WTC11 (cell line): ENCODE measurements around the gene TMPRSS11B. TPM values are rescaled to one million over a fixed set of nuclear protein-coding genes. Genes with fewer than 3 reads are reported as not detected.

ENCODE experiments used
- ATAC-seq: fragments of 200-7000 bp; cut with Tn5 transposase; 2 replicates; pipeline ENCODE4 v1.10.0; 2021; ENCODE audit warnings: mild to moderate bottlenecking, moderate library complexity
- CTCF ChIA-PET: fragments of 300-600 bp; sonication (Branson Sonifier 250); formaldehyde crosslinking; loops from one replicate; lab custom pipeline; 2021; ENCODE audit warnings: antibody characterized with exemption; lab: Charles Lee
- POLR2A ChIA-PET: fragments of 350-600 bp; sonication (Branson Sonifier 250); formaldehyde crosslinking; loops from one replicate; lab custom pipeline; 2021; ENCODE audit warnings: antibody characterized with exemption; lab: Charles Lee
- DNase-seq: peaks from one replicate; pipeline ENCODE4 v3.0.0; 2021; ENCODE audit warnings: low spot score
- H3K27ac Mint-ChIP-seq: 2 replicates; pipeline ENCODE4 v1.8.0; 2021; ENCODE audit warnings: mixed read lengths
- H3K27me3 Mint-ChIP-seq: 2 replicates; pipeline ENCODE4 v1.8.0; 2021; ENCODE audit warnings: low read depth, mild to moderate bottlenecking, moderate library complexity, mixed read lengths
- H3K36me3 Mint-ChIP-seq: 2 replicates; pipeline ENCODE4 v1.8.0; 2021; ENCODE audit warnings: mixed read lengths
- H3K4me1 Mint-ChIP-seq: 2 replicates; pipeline ENCODE4 v1.8.0; 2022; ENCODE audit warnings: mixed read lengths
- H3K4me3 Mint-ChIP-seq: 2 replicates; pipeline ENCODE4 v1.8.0; 2021; ENCODE audit warnings: mild to moderate bottlenecking, moderate library complexity, mixed read lengths
- H3K9me3 Mint-ChIP-seq: 2 replicates; pipeline ENCODE4 v1.8.0; 2021; ENCODE audit warnings: mixed read lengths
- AFF4 ChIP-seq: sonication (generic); formaldehyde crosslinking; IDR thresholded peaks from 2 replicates; pipeline ENCODE4 v1.8.1; 2023; ENCODE audit warnings: mild to moderate bottlenecking, missing genetic modification reagents, borderline replicate concordance
- ATF3 ChIP-seq: sonication (generic); formaldehyde crosslinking; conservative IDR thresholded peaks from 2 replicates; pipeline ENCODE4 v1.8.1; 2022; ENCODE audit warnings: mild to moderate bottlenecking, missing genetic modification reagents
- ELF4 ChIP-seq: sonication (generic); formaldehyde crosslinking; IDR thresholded peaks from 2 replicates; pipeline ENCODE4 v1.8.1; 2022; ENCODE audit warnings: low read depth, mild to moderate bottlenecking, moderate library complexity, missing genetic modification reagents
- IRF2 ChIP-seq: sonication (generic); formaldehyde crosslinking; IDR thresholded peaks from 2 replicates; pipeline ENCODE4 v1.8.0; 2022; ENCODE audit warnings: low read depth, missing genetic modification reagents, borderline replicate concordance
- NR2C2 ChIP-seq: sonication (generic); formaldehyde crosslinking; IDR thresholded peaks from 2 replicates; pipeline ENCODE4 v1.8.0; 2022; ENCODE audit warnings: mild to moderate bottlenecking, missing genetic modification reagents
- NR3C1 ChIP-seq: sonication (generic); formaldehyde crosslinking; conservative IDR thresholded peaks from 2 replicates; pipeline ENCODE4 v1.8.1; 2023; ENCODE audit warnings: low read depth, mild to moderate bottlenecking, missing genetic modification reagents
- OVOL2 ChIP-seq: fragments of 250-450 bp; sonication (Bioruptor Pico); IDR thresholded peaks from 2 replicates; pipeline ENCODE4 v1.9.0; 2021; ENCODE audit warnings: mild to moderate bottlenecking, borderline replicate concordance
- PRDM15 ChIP-seq: sonication (generic); formaldehyde crosslinking; IDR thresholded peaks from 2 replicates; pipeline ENCODE4 v1.8.0; 2022; ENCODE audit warnings: missing genetic modification reagents
- SMAD3 ChIP-seq: sonication (generic); formaldehyde crosslinking; IDR thresholded peaks from 2 replicates; pipeline ENCODE4 v1.8.0; 2022; ENCODE audit warnings: missing genetic modification reagents, mild to moderate bottlenecking, borderline replicate concordance
- SMAD4 ChIP-seq: sonication (generic); formaldehyde crosslinking; IDR thresholded peaks from 2 replicates; pipeline ENCODE4 v1.8.0; 2022; ENCODE audit warnings: mild to moderate bottlenecking, missing genetic modification reagents
- STAT6 ChIP-seq: sonication (generic); formaldehyde crosslinking; conservative IDR thresholded peaks from 2 replicates; pipeline ENCODE4 v1.8.1; 2023; ENCODE audit warnings: mild to moderate bottlenecking, low read depth, missing genetic modification reagents, moderate library complexity
- USF1 ChIP-seq: sonication (generic); formaldehyde crosslinking; IDR thresholded peaks from 2 replicates; pipeline ENCODE4 v1.8.0; 2022; ENCODE audit warnings: mild to moderate bottlenecking, missing genetic modification reagents
- ZBTB21 ChIP-seq: sonication (generic); formaldehyde crosslinking; IDR thresholded peaks from 2 replicates; pipeline ENCODE4 v1.8.1; 2023; ENCODE audit warnings: mild to moderate bottlenecking, missing genetic modification reagents, borderline replicate concordance
- ZNF138 ChIP-seq: sonication (generic); formaldehyde crosslinking; conservative IDR thresholded peaks from 2 replicates; pipeline ENCODE4 v1.8.1; 2022; ENCODE audit warnings: mild to moderate bottlenecking, moderate library complexity, missing genetic modification reagents
- ZNF219 ChIP-seq: sonication (generic); formaldehyde crosslinking; IDR thresholded peaks from 2 replicates; pipeline ENCODE4 v1.8.0; 2023; ENCODE audit warnings: missing genetic modification reagents, mild to moderate bottlenecking, borderline replicate concordance
- ZNF232 ChIP-seq: sonication (generic); formaldehyde crosslinking; IDR thresholded peaks from 2 replicates; pipeline ENCODE4 v1.8.0; 2022; ENCODE audit warnings: mild to moderate bottlenecking, missing genetic modification reagents
- ZNF396 ChIP-seq: fragments of 250-450 bp; sonication (Bioruptor Pico); IDR thresholded peaks from 2 replicates; pipeline ENCODE4 v1.8.0; 2021; ENCODE audit warnings: mild to moderate bottlenecking, moderate library complexity, borderline replicate concordance
- ZNF416 ChIP-seq: fragments of 250-450 bp; sonication (Bioruptor Pico); IDR thresholded peaks from 2 replicates; pipeline ENCODE4 v1.9.0; 2021; ENCODE audit warnings: mild to moderate bottlenecking, inconsistent platforms
- ZNF671 ChIP-seq: fragments of 250-450 bp; sonication (Bioruptor Pico); IDR thresholded peaks from 2 replicates; pipeline ENCODE4 v1.8.0; 2021; ENCODE audit warnings: mild to moderate bottlenecking
- total RNA-seq: library from RNA; stranded (reverse); gene quantifications from 3 replicates; pipeline ENCODE4 v1.2.3, GENCODE V29; 2021
- TF ChIP-seq, protein P1 (sequence below): fragments of 200-600 bp; IDR thresholded peaks from 2 replicates; pipeline ENCODE4 v1.8.0; 2022; ENCODE audit warnings: antibody characterized with exemption
- TF ChIP-seq, protein P2 (sequence below): sonication (generic); formaldehyde crosslinking; IDR thresholded peaks from 2 replicates; pipeline ENCODE4 v1.8.0; 2022; ENCODE audit warnings: mild to moderate bottlenecking, missing genetic modification reagents
- TF ChIP-seq, protein P3 (sequence below): fragments of 250-450 bp; sonication (Bioruptor Pico); IDR thresholded peaks from 2 replicates; pipeline ENCODE4 v1.8.0; 2021; ENCODE audit warnings: mild to moderate bottlenecking

TMPRSS11B gene
- total RNA-seq, 1 experiment from 2014 or later = not detected

DNA sequence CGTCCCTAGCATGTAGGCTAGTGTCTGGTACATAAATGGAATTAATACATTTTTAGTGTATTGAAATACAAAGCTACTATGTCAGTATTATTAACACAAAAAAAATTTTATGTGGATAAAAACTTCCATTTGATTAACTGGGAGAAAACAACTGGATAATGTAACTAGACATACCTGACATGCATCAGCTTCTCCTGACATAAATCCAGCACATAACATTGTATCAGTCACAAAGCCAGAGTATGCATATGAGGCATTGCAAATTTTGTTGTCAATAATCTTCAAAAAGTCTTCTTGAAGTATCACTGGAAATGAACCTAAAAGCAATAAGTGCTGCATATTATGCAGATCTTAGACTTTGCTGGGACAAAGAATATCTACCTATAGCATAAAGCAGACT, 16.9 kb downstream of the TMPRSS11B start:
- Mint-ChIP-seq H3K9me3 (peaks cover 3% of the 10 kb centered on the region), H3K4me1 (no peaks in the 10 kb centered on the region), H3K4me3 (no peak overlapping the region), H3K27ac (no peak overlapping the region), H3K36me3 (no peaks in the 10 kb centered on the region), H3K27me3 (no peaks in the 10 kb centered on the region)
- TF ChIP-seq, protein P1, sequence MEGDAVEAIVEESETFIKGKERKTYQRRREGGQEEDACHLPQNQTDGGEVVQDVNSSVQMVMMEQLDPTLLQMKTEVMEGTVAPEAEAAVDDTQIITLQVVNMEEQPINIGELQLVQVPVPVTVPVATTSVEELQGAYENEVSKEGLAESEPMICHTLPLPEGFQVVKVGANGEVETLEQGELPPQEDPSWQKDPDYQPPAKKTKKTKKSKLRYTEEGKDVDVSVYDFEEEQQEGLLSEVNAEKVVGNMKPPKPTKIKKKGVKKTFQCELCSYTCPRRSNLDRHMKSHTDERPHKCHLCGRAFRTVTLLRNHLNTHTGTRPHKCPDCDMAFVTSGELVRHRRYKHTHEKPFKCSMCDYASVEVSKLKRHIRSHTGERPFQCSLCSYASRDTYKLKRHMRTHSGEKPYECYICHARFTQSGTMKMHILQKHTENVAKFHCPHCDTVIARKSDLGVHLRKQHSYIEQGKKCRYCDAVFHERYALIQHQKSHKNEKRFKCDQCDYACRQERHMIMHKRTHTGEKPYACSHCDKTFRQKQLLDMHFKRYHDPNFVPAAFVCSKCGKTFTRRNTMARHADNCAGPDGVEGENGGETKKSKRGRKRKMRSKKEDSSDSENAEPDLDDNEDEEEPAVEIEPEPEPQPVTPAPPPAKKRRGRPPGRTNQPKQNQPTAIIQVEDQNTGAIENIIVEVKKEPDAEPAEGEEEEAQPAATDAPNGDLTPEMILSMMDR = no peak
- no peak for TF ChIP-seq ZBTB21 (CRISPR knock-in tag)
- no peak for TF ChIP-seq ZNF232 (CRISPR knock-in tag)
- TF ChIP-seq ZNF671 = no peak
- TF ChIP-seq, protein P2, sequence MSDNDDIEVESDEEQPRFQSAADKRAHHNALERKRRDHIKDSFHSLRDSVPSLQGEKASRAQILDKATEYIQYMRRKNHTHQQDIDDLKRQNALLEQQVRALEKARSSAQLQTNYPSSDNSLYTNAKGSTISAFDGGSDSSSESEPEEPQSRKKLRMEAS (CRISPR knock-in tag) = no peak
- TF ChIP-seq ZNF416 = no peak
- TF ChIP-seq ATF3 (CRISPR knock-in tag) = no peak
- no peak for TF ChIP-seq ZNF219
- TF ChIP-seq NR3C1 (CRISPR knock-in tag) = no peak
- TF ChIP-seq STAT6 (CRISPR knock-in tag) = no peak
- TF ChIP-seq PRDM15 = no peak
- no peak for TF ChIP-seq ZNF138 (CRISPR knock-in tag)
- TF ChIP-seq IRF2 (CRISPR knock-in tag) = no peak
- no peak for TF ChIP-seq ELF4 (CRISPR knock-in tag)
- no peak for TF ChIP-seq USF1 (CRISPR knock-in tag)
- TF ChIP-seq ZNF396 = no peak
- POLR2A ChIA-PET = interaction anchor here (0.6 kb wide), 1 partner anchor 304 kb away, joined by 6 read pairs; no protein-coding TSS in a partner anchor
- DNase-seq = no peak
- ATAC-seq = no peak
- CTCF ChIA-PET = no interaction called here

GRCh38 chr4:68218044-68218443, 27.4 kb downstream of the TMPRSS11B start:
- CTCF ChIA-PET = no interaction called here
- ATAC-seq (no peak), DNase-seq (no peak)
- H3K4me1 Mint-ChIP-seq = peaks cover 20% of the 10 kb centered on the region
- no peak overlapping the region for H3K4me3 Mint-ChIP-seq
- POLR2A ChIA-PET = no interaction called here
- no peaks in the 10 kb centered on the region for H3K27me3 Mint-ChIP-seq
- H3K27ac Mint-ChIP-seq = no peak overlapping the region
- H3K36me3 Mint-ChIP-seq = no peaks in the 10 kb centered on the region
- 0 out of 2 replicates have a peak, but pooled peaks cover 5% of the 10 kb centered on the region for H3K9me3 Mint-ChIP-seq
- no peak for TF ChIP-seq NR2C2
- TF ChIP-seq SMAD3 (CRISPR knock-in tag) = no peak
- no peak for TF ChIP-seq SMAD4 (CRISPR knock-in tag)
- TF ChIP-seq AFF4 (CRISPR knock-in tag) = no peak
- no peak for TF ChIP-seq ELF4 (CRISPR knock-in tag)
- no peak for TF ChIP-seq NR3C1 (CRISPR knock-in tag)
- TF ChIP-seq, protein P3, sequence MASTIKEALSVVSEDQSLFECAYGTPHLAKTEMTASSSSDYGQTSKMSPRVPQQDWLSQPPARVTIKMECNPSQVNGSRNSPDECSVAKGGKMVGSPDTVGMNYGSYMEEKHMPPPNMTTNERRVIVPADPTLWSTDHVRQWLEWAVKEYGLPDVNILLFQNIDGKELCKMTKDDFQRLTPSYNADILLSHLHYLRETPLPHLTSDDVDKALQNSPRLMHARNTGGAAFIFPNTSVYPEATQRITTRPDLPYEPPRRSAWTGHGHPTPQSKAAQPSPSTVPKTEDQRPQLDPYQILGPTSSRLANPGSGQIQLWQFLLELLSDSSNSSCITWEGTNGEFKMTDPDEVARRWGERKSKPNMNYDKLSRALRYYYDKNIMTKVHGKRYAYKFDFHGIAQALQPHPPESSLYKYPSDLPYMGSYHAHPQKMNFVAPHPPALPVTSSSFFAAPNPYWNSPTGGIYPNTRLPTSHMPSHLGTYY (CRISPR knock-in tag) = no peak
- no peak for TF ChIP-seq OVOL2 (CRISPR knock-in tag)
